ENCODE measurements around the gene PDE1A. TPM values are rescaled to one million over a fixed set of nuclear protein-coding genes. Genes with fewer than 3 reads are reported as not detected.

PDE1A gene
- total and polyA plus RNA-seq, 2 of the 13 experiments (the other 11 are each of a cell fraction or from before 2014, with no cell fraction given): not detected

GRCh38 chr2:182302174-182302573 is 124.7 kb downstream of the PDE1A start (continued):
- TF ChIP-seq KDM1A (CRISPR knock-in tag; IDR thresholded peaks at IDR 0.05) (no peak), TOPORS (CRISPR knock-in tag; IDR thresholded peaks at IDR 0.05) (no peak), AFF4 (CRISPR knock-in tag; IDR thresholded peaks at IDR 0.05) (no peak)

DNA sequence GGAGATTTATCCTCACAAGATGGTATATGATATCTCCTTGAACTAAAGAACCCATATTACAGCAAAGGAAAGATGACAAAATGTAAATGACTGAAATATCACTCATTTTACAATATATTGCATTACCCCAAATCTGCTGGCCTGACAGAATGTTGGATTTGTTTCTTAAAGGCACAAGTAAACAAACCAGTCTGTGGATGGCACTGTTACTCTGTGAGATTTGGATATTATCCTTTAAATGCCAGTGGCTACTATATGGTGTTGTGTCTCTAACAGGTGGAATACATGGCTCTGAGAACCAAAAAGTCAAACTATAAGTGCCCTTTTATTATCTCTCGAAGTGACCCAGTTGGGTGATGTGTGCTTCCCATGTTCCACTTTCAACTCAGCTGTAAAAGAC is 125.7 kb downstream of the PDE1A start:
- H4K20me1 ChIP-seq (ENCODE audit: insufficient read depth, low read length): no peaks in the 10 kb centered on the region
- H3K36me3 ChIP-seq (replicated peaks in 1 of 2; ENCODE audit: control insufficient read depth in 1 of 2, insufficient read depth in 2 of 2, low read length in 2 of 2): no peaks in the 10 kb centered on the region
- no peak overlapping the region for H3K27ac ChIP-seq (ENCODE audit: extremely low read length, insufficient read depth, low read length)
- H3K79me2 ChIP-seq (ENCODE audit: insufficient read depth, low read length): no peaks in the 10 kb centered on the region
- H3K4me2 ChIP-seq (ENCODE audit: low read depth, low read length): no peak overlapping the region
- DNase-seq (ENCODE audit: low spot score): no peak
- in situ Hi-C loops (cut with HindIII; ENCODE audit: extremely low pct_ligation_motif_present, low pct_unique_long_range_greater_than_20kb) (no loop called here), intact Hi-C loops (cut with micrococcal nuclease; ENCODE audit: unreplicated experiment) (no loop called here)
- CTCF ChIA-PET (ENCODE audit: low intra/inter-chr PET ratio, low total read pairs): no interaction called here
- TF ChIP-seq, protein P1, sequence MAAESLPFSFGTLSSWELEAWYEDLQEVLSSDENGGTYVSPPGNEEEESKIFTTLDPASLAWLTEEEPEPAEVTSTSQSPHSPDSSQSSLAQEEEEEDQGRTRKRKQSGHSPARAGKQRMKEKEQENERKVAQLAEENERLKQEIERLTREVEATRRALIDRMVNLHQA (CRISPR knock-in tag; IDR thresholded peaks at IDR 0.05): no peak
- TF ChIP-seq ZNF552 (CRISPR knock-in tag; IDR thresholded peaks at IDR 0.05; ENCODE audit: borderline replicate concordance) (no peak), ZNF605 (CRISPR knock-in tag; IDR thresholded peaks at IDR 0.05) (no peak), RBM39 (IDR thresholded peaks at IDR 0.05; ENCODE audit: low read depth, low read length, poor library complexity, severe bottlenecking) (no peak), ZNF180 (CRISPR knock-in tag; IDR thresholded peaks at IDR 0.05; ENCODE audit: borderline replicate concordance, low read depth) (no peak), KAT8 (CRISPR knock-in tag; IDR thresholded peaks at IDR 0.05) (no peak), SYNCRIP (IDR thresholded peaks at IDR 0.05; ENCODE audit: insufficient read depth, low read depth, low read length) (no peak)
- TF ChIP-seq, protein P2, sequence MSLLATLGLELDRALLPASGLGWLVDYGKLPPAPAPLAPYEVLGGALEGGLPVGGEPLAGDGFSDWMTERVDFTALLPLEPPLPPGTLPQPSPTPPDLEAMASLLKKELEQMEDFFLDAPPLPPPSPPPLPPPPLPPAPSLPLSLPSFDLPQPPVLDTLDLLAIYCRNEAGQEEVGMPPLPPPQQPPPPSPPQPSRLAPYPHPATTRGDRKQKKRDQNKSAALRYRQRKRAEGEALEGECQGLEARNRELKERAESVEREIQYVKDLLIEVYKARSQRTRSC (CRISPR knock-in tag; IDR thresholded peaks at IDR 0.05; ENCODE audit: low read depth): no peak
- TF ChIP-seq, protein P3, sequence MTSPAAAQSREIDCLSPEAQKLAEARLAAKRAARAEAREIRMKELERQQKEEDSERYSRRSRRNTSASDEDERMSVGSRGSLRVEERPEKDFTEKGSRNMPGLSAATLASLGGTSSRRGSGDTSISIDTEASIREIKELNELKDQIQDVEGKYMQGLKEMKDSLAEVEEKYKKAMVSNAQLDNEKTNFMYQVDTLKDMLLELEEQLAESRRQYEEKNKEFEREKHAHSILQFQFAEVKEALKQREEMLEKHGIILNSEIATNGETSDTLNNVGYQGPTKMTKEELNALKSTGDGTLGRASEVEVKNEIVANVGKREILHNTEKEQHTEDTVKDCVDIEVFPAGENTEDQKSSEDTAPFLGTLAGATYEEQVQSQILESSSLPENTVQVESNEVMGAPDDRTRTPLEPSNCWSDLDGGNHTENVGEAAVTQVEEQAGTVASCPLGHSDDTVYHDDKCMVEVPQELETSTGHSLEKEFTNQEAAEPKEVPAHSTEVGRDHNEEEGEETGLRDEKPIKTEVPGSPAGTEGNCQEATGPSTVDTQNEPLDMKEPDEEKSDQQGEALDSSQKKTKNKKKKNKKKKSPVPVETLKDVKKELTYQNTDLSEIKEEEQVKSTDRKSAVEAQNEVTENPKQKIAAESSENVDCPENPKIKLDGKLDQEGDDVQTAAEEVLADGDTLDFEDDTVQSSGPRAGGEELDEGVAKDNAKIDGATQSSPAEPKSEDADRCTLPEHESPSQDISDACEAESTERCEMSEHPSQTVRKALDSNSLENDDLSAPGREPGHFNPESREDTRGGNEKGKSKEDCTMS (CRISPR knock-in tag; conservative IDR thresholded peaks at IDR 0.05): no peak
- H2AFZ ChIP-seq (ENCODE audit: low read length): no peak overlapping the region
- WGBS (ENCODE audit: low lambda C conversion rate): 0% methylated on average over 1 of the region's 1 CpG
- no peak for FAIRE-seq
- H3K9me3 ChIP-seq (ENCODE audit: low read length): no peaks in the 10 kb centered on the region
- POLR2A ChIA-PET: no interaction called here
- no peak for ATAC-seq
- no peaks in the 10 kb centered on the region for H3K4me1 ChIP-seq (ENCODE audit: insufficient read depth, low read length)
- no TSS peak for BruUV-seq (replicated peaks)
- no peak overlapping the region for H3K4me3 ChIP-seq (replicated peaks in 1 of 3; ENCODE audit: insufficient read depth in 1 of 3, low read depth in 2 of 3, low read length in 3 of 3)
- H3K27me3 ChIP-seq (ENCODE audit: control insufficient read depth in 1 of 2, insufficient read depth in 2 of 2, low read length in 2 of 2): no peaks in the 10 kb centered on the region
- H3K9ac ChIP-seq (ENCODE audit: insufficient read depth, low read depth, low read length): no peak overlapping the region

All from HepG2 (cell line).